WTC11 (cell line): ENCODE results near the gene LCMT2. TPM values are rescaled to one million over a fixed set of nuclear protein-coding genes. Genes with fewer than 3 reads are reported as not detected.

ENCODE experiments used
- ATF1 ChIP-seq: sonication (generic); formaldehyde crosslinking; IDR thresholded peaks from 2 replicates; pipeline ENCODE4 v1.8.1; 2023; ENCODE audit warnings: mild to moderate bottlenecking, moderate library complexity, missing genetic modification reagents
- CREB1 ChIP-seq: sonication (generic); formaldehyde crosslinking; IDR thresholded peaks from 2 replicates; pipeline ENCODE4 v1.8.0; 2023; ENCODE audit warnings: mild to moderate bottlenecking, missing genetic modification reagents
- E2F4 ChIP-seq: sonication (generic); formaldehyde crosslinking; IDR thresholded peaks from 2 replicates; pipeline ENCODE4 v1.8.1; 2022; ENCODE audit warnings: low read depth, mild to moderate bottlenecking, moderate library complexity, missing genetic modification reagents, borderline replicate concordance
- E2F5 ChIP-seq: sonication (generic); formaldehyde crosslinking; IDR thresholded peaks from 2 replicates; pipeline ENCODE4 v1.8.1; 2022; ENCODE audit warnings: mild to moderate bottlenecking, moderate library complexity, missing genetic modification reagents
- ETV6 ChIP-seq: sonication (generic); formaldehyde crosslinking; IDR thresholded peaks from 2 replicates; pipeline ENCODE4 v1.8.1; 2022; ENCODE audit warnings: mild to moderate bottlenecking, missing genetic modification reagents
- GTF2I ChIP-seq: fragments of 250-450 bp; sonication (Bioruptor Pico); conservative IDR thresholded peaks from 2 replicates; pipeline ENCODE4 v1.4.0; 2021; ENCODE audit warnings: mild to moderate bottlenecking
- MYBL2 ChIP-seq: sonication (generic); formaldehyde crosslinking; IDR thresholded peaks from 2 replicates; pipeline ENCODE4 v1.8.1; 2023; ENCODE audit warnings: mild to moderate bottlenecking, moderate library complexity, missing genetic modification reagents
- NR2C2 ChIP-seq: sonication (generic); formaldehyde crosslinking; IDR thresholded peaks from 2 replicates; pipeline ENCODE4 v1.8.0; 2022; ENCODE audit warnings: mild to moderate bottlenecking, missing genetic modification reagents
- SMAD3 ChIP-seq: sonication (generic); formaldehyde crosslinking; IDR thresholded peaks from 2 replicates; pipeline ENCODE4 v1.8.0; 2022; ENCODE audit warnings: missing genetic modification reagents, mild to moderate bottlenecking, borderline replicate concordance
- SP1 ChIP-seq: sonication (generic); formaldehyde crosslinking; conservative IDR thresholded peaks from 2 replicates; pipeline ENCODE4 v1.8.1; 2022; ENCODE audit warnings: missing genetic modification reagents
- TEAD1 ChIP-seq: sonication (generic); formaldehyde crosslinking; IDR thresholded peaks from 2 replicates; pipeline ENCODE4 v1.8.0; 2022; ENCODE audit warnings: mild to moderate bottlenecking, missing genetic modification reagents
- ZNF396 ChIP-seq: fragments of 250-450 bp; sonication (Bioruptor Pico); IDR thresholded peaks from 2 replicates; pipeline ENCODE4 v1.8.0; 2021; ENCODE audit warnings: mild to moderate bottlenecking, moderate library complexity, borderline replicate concordance
- ZNF671 ChIP-seq: fragments of 250-450 bp; sonication (Bioruptor Pico); IDR thresholded peaks from 2 replicates; pipeline ENCODE4 v1.8.0; 2021; ENCODE audit warnings: mild to moderate bottlenecking
- total RNA-seq: library from RNA; stranded (reverse); gene quantifications from 3 replicates; pipeline ENCODE4 v1.2.3, GENCODE V29; 2021
- TF ChIP-seq, protein P1 (sequence below): sonication (generic); formaldehyde crosslinking; IDR thresholded peaks from 2 replicates; pipeline ENCODE4 v1.8.0; 2023; ENCODE audit warnings: mild to moderate bottlenecking, missing genetic modification reagents
- TF ChIP-seq, protein P2 (sequence below): sonication (generic); formaldehyde crosslinking; IDR thresholded peaks from 2 replicates; pipeline ENCODE4 v1.8.0; 2023; ENCODE audit warnings: missing genetic modification reagents, mild to moderate bottlenecking, borderline replicate concordance
- TF ChIP-seq, protein P3 (sequence below): sonication (generic); formaldehyde crosslinking; IDR thresholded peaks from 2 replicates; pipeline ENCODE4 v1.8.1; 2022; ENCODE audit warnings: low read depth, missing genetic modification reagents, borderline replicate concordance
- TF ChIP-seq, protein P4 (sequence below): sonication (generic); formaldehyde crosslinking; IDR thresholded peaks from 2 replicates; pipeline ENCODE4 v1.8.0; 2022; ENCODE audit warnings: mild to moderate bottlenecking, missing genetic modification reagents

Gene LCMT2
- total RNA-seq, 1 experiment from 2014 or later, result 7.6 TPM

DNA sequence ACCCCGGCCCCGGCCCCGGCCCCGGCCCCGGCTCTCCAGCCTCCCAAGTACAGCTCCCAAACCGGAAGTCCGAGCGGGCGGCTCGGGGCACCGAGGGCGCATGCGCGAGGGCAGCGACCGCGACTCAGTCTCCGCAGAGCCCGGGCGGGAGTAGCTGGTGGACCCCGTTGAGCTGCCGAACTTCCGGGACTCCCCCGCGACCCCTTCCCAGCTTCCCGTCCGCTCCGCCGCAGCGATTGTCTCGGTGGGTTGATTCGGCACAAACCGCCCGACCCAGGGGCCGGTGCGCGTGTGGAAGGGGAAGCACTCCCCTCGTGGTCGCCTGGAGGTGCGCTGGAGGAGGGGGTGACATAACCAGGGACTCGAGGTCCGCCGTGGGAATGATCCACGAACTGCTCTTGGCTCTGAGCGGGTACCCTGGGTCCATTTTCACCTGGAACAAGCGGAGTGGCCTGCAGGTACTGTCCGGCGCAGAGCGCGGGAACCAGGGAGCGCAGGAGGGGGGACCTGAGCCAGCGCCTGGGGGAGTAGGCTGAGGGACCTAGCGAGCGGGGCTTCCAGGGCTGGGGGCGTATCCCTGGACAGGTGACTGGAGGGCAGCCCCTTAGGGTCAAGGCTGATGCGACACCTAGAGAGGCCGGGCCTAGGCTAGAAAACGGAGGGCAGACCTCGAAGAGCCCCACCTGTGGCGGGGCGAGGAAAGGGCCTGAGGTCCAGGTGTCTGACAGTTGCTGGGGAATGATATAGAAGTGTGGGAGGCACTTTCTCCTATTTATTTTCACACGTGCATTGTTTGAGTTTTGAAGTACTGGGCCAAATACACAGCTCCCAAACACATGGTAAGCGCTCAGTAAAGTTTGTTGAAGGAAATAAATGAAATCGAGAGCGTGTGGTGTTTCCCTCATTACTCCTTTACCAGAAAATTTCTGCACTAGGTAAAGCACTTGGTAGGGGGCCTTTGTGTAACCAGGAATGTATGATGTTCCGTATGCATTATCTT is 40.9 kb upstream of the LCMT2 start, which contains the start of the genes TUBGCP4 and ZSCAN29 (continued):
- TF ChIP-seq, protein P1, sequence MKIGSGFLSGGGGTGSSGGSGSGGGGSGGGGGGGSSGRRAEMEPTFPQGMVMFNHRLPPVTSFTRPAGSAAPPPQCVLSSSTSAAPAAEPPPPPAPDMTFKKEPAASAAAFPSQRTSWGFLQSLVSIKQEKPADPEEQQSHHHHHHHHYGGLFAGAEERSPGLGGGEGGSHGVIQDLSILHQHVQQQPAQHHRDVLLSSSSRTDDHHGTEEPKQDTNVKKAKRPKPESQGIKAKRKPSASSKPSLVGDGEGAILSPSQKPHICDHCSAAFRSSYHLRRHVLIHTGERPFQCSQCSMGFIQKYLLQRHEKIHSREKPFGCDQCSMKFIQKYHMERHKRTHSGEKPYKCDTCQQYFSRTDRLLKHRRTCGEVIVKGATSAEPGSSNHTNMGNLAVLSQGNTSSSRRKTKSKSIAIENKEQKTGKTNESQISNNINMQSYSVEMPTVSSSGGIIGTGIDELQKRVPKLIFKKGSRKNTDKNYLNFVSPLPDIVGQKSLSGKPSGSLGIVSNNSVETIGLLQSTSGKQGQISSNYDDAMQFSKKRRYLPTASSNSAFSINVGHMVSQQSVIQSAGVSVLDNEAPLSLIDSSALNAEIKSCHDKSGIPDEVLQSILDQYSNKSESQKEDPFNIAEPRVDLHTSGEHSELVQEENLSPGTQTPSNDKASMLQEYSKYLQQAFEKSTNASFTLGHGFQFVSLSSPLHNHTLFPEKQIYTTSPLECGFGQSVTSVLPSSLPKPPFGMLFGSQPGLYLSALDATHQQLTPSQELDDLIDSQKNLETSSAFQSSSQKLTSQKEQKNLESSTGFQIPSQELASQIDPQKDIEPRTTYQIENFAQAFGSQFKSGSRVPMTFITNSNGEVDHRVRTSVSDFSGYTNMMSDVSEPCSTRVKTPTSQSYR (CRISPR knock-in tag), result peak; percentile 55; the same call in 1 of the 2 replicates
- TF ChIP-seq, protein P2, sequence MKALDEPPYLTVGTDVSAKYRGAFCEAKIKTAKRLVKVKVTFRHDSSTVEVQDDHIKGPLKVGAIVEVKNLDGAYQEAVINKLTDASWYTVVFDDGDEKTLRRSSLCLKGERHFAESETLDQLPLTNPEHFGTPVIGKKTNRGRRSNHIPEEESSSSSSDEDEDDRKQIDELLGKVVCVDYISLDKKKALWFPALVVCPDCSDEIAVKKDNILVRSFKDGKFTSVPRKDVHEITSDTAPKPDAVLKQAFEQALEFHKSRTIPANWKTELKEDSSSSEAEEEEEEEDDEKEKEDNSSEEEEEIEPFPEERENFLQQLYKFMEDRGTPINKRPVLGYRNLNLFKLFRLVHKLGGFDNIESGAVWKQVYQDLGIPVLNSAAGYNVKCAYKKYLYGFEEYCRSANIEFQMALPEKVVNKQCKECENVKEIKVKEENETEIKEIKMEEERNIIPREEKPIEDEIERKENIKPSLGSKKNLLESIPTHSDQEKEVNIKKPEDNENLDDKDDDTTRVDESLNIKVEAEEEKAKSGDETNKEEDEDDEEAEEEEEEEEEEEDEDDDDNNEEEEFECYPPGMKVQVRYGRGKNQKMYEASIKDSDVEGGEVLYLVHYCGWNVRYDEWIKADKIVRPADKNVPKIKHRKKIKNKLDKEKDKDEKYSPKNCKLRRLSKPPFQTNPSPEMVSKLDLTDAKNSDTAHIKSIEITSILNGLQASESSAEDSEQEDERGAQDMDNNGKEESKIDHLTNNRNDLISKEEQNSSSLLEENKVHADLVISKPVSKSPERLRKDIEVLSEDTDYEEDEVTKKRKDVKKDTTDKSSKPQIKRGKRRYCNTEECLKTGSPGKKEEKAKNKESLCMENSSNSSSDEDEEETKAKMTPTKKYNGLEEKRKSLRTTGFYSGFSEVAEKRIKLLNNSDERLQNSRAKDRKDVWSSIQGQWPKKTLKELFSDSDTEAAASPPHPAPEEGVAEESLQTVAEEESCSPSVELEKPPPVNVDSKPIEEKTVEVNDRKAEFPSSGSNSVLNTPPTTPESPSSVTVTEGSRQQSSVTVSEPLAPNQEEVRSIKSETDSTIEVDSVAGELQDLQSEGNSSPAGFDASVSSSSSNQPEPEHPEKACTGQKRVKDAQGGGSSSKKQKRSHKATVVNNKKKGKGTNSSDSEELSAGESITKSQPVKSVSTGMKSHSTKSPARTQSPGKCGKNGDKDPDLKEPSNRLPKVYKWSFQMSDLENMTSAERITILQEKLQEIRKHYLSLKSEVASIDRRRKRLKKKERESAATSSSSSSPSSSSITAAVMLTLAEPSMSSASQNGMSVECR (CRISPR knock-in tag), result peak; percentile 62; the same call in 1 of the 2 replicates
- TF ChIP-seq, protein P3, sequence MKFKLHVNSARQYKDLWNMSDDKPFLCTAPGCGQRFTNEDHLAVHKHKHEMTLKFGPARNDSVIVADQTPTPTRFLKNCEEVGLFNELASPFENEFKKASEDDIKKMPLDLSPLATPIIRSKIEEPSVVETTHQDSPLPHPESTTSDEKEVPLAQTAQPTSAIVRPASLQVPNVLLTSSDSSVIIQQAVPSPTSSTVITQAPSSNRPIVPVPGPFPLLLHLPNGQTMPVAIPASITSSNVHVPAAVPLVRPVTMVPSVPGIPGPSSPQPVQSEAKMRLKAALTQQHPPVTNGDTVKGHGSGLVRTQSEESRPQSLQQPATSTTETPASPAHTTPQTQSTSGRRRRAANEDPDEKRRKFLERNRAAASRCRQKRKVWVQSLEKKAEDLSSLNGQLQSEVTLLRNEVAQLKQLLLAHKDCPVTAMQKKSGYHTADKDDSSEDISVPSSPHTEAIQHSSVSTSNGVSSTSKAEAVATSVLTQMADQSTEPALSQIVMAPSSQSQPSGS (CRISPR knock-in tag), result no peak
- TF ChIP-seq GTF2I (no peak), SMAD3 (CRISPR knock-in tag) (0 out of 2 replicates have a peak, but pooled peaks have one; percentile 58), NR2C2 (CRISPR knock-in tag) (no peak; the same call in 1 of the 2 replicates), SP1 (CRISPR knock-in tag) (peak; percentile 44; the same call in 1 of the 2 replicates), CREB1 (CRISPR knock-in tag) (no peak), ZNF671 (CRISPR knock-in tag) (no peak), ZNF396 (no peak), ATF1 (CRISPR knock-in tag) (no peak), MYBL2 (CRISPR knock-in tag) (peak; percentile 86), TEAD1 (CRISPR knock-in tag) (peak; percentile 45; the same call in 1 of the 2 replicates), E2F5 (CRISPR knock-in tag) (0 out of 2 replicates have a peak, but pooled peaks have one; percentile 25), E2F4 (0 out of 2 replicates have a peak, but pooled peaks have one; percentile 56), ETV6 (peak; percentile 79; the same call in 1 of the 2 replicates)
- TF ChIP-seq, protein P4, sequence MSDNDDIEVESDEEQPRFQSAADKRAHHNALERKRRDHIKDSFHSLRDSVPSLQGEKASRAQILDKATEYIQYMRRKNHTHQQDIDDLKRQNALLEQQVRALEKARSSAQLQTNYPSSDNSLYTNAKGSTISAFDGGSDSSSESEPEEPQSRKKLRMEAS, result peak; percentile 54; the same call in 1 of the 2 replicates
